H9 (cell line): ENCODE data around the gene KIAA1614. TPM values are rescaled to one million over a fixed set of nuclear protein-coding genes. Genes with fewer than 3 reads are reported as not detected.

Source experiments
- DNase-seq: peaks from one replicate; pipeline ENCODE4 v3.0.0-alpha.2; 2017
- H2AFZ ChIP-seq: one replicate; pipeline ENCODE4 v1.6.1; 2013; ENCODE audit warnings: mild to moderate bottlenecking, low read length, control low read depth, moderate library complexity
- H2AK5ac ChIP-seq: 2 replicates; pipeline ENCODE4 v1.6.1; 2013; ENCODE audit warnings: low read length, control low read depth, mixed read lengths; ENCODE audit not compliant: insufficient read length
- H2BK120ac ChIP-seq: one replicate; pipeline ENCODE4 v1.6.1; 2013; ENCODE audit warnings: low read depth, mild to moderate bottlenecking, low read length, control low read depth, inconsistent platforms; ENCODE audit not compliant: poor library complexity, severe bottlenecking
- H2BK12ac ChIP-seq: 2 replicates; pipeline ENCODE4 v1.6.1; 2013; ENCODE audit warnings: low read length, control low read depth, mixed read lengths, low read depth; ENCODE audit not compliant: insufficient read length
- H2BK15ac ChIP-seq: 2 replicates; pipeline ENCODE4 v1.6.1; 2013; ENCODE audit warnings: low read depth, low read length, control low read depth
- H2BK20ac ChIP-seq: one replicate; pipeline ENCODE4 v1.6.1; 2013; ENCODE audit warnings: low read depth, mild to moderate bottlenecking, low read length, control low read depth, inconsistent platforms; ENCODE audit not compliant: poor library complexity, severe bottlenecking
- H2BK5ac ChIP-seq: 2 replicates; pipeline ENCODE4 v1.6.1; 2013; ENCODE audit warnings: low read length, control low read depth, mixed read lengths; ENCODE audit not compliant: insufficient read length
- H3K14ac ChIP-seq: 2 replicates; pipeline ENCODE4 v1.6.1; 2013; ENCODE audit warnings: low read length, control low read depth; ENCODE audit not compliant: insufficient read depth
- H3K18ac ChIP-seq: 2 replicates; pipeline ENCODE4 v1.6.1; 2013; ENCODE audit warnings: low read depth, mild to moderate bottlenecking, mixed read lengths, low read length, control low read depth; ENCODE audit not compliant: insufficient read length
- H3K23ac ChIP-seq: 2 replicates; pipeline ENCODE4 v1.6.1; 2013; ENCODE audit warnings: low read length, control low read depth, mixed read lengths, low read depth; ENCODE audit not compliant: insufficient read length
- H3K23me2 ChIP-seq: 2 replicates; pipeline ENCODE4 v1.6.1; 2013; ENCODE audit warnings: low read depth, mild to moderate bottlenecking, mixed read lengths, low read length, control low read depth; ENCODE audit not compliant: insufficient read length, poor library complexity, severe bottlenecking
- H3K27ac ChIP-seq: 2 replicates; pipeline ENCODE4 v1.5.1; 2013; ENCODE audit warnings: low read length, control low read depth, mixed read lengths, low read depth; ENCODE audit not compliant: insufficient read length
- H3K27me3 ChIP-seq: 2 replicates; pipeline ENCODE4 v1.6.1; 2013; ENCODE audit warnings: low read length, control low read depth, inconsistent platforms; ENCODE audit not compliant: insufficient read depth
- H3K4ac ChIP-seq: 2 replicates; pipeline ENCODE4 v1.6.1; 2013; ENCODE audit warnings: low read depth, mild to moderate bottlenecking, control low read depth, inconsistent platforms, low read length, moderate library complexity
- H3K4me1 ChIP-seq: 2 replicates; pipeline ENCODE4 v1.6.1; 2013; ENCODE audit warnings: low read length, control low read depth, inconsistent platforms; ENCODE audit not compliant: insufficient read depth
- H3K4me2 ChIP-seq: 2 replicates; pipeline ENCODE4 v1.6.1; 2013; ENCODE audit warnings: low read length, control low read depth, mixed read lengths; ENCODE audit not compliant: insufficient read length, insufficient read depth
- H3K56ac ChIP-seq: 2 replicates; pipeline ENCODE4 v1.6.1; 2013; ENCODE audit warnings: low read depth, mild to moderate bottlenecking, mixed read lengths, low read length, control low read depth; ENCODE audit not compliant: insufficient read length
- H3K79me1 ChIP-seq: 2 replicates; pipeline ENCODE4 v1.6.1; 2013; ENCODE audit warnings: low read depth, mild to moderate bottlenecking, moderate library complexity, low read length, control low read depth, inconsistent platforms; ENCODE audit not compliant: insufficient read depth, poor library complexity, severe bottlenecking
- H3K79me2 ChIP-seq: 2 replicates; pipeline ENCODE4 v1.6.1; 2013; ENCODE audit warnings: low read length, control low read depth, inconsistent platforms; ENCODE audit not compliant: insufficient read depth
- H3K9ac ChIP-seq: 2 replicates; pipeline ENCODE4 v1.6.1; 2013; ENCODE audit warnings: low read length, control low read depth, mixed read lengths; ENCODE audit not compliant: insufficient read length; ENCODE audit errors: extremely low read depth
- H3K9me3 ChIP-seq: one replicate; pipeline ENCODE4 v1.6.1; 2013; ENCODE audit warnings: low read depth, low read length, inconsistent platforms; ENCODE audit not compliant: control insufficient read depth
- H3T11ph ChIP-seq: one replicate; pipeline ENCODE4 v1.6.1; 2013; ENCODE audit warnings: mild to moderate bottlenecking, low read length, control low read depth, inconsistent platforms
- H4K20me1 ChIP-seq: one replicate; pipeline ENCODE4 v1.6.1; 2013; ENCODE audit not compliant: control insufficient read depth, insufficient read length, insufficient read depth
- H4K5ac ChIP-seq: 2 replicates; pipeline ENCODE4 v1.6.1; 2013; ENCODE audit warnings: low read depth, mild to moderate bottlenecking, mixed read lengths, low read length, control low read depth; ENCODE audit not compliant: insufficient read length
- H4K8ac ChIP-seq: replicated peaks from 2 replicates; pipeline ENCODE4 v1.6.1; 2013; ENCODE audit warnings: low read length, control low read depth, mixed read lengths, low read depth; ENCODE audit not compliant: insufficient read length
- H4K91ac ChIP-seq: 2 replicates; pipeline ENCODE4 v1.6.1; 2013; ENCODE audit warnings: low read depth, mild to moderate bottlenecking, moderate library complexity, mixed read lengths, low read length, control low read depth; ENCODE audit not compliant: insufficient read length
- H3K27ac Mint-ChIP-seq, 3 experiments: 2 replicates in 2 of 3; 3 replicates in 1 of 3; pipeline ENCODE4 v1.8.0; 2020 to 2021; ENCODE audit warnings: mixed read lengths in 3 of 3, mild to moderate bottlenecking in 1 of 3, moderate library complexity in 1 of 3
- H3K27me3 Mint-ChIP-seq: 2 replicates; pipeline ENCODE4 v1.8.0; 2021; ENCODE audit warnings: low read depth, mild to moderate bottlenecking, moderate library complexity, mixed read lengths
- H3K36me3 Mint-ChIP-seq, 3 experiments: 2 replicates in 2 of 3; 3 replicates in 1 of 3; pipeline ENCODE4 v1.8.0; 2020 to 2021; ENCODE audit warnings: low read depth in 3 of 3, mixed read lengths in 3 of 3; ENCODE audit not compliant: insufficient read depth in 1 of 3
- H3K4me1 Mint-ChIP-seq, 2 experiments: 2 replicates each; pipeline ENCODE4 v1.8.0; 2020; ENCODE audit warnings: mixed read lengths in 2 of 2
- H3K4me3 Mint-ChIP-seq, 2 experiments: 2 replicates in 1 of 2; 3 replicates in 1 of 2; pipeline ENCODE4 v1.8.0; 2020 to 2021; ENCODE audit warnings: mild to moderate bottlenecking in 2 of 2, mixed read lengths in 2 of 2, moderate library complexity in 1 of 2
- H3K9me3 Mint-ChIP-seq, 2 experiments: 2 replicates in 1 of 2; 3 replicates in 1 of 2; pipeline ENCODE4 v1.8.0; 2020; ENCODE audit warnings: mild to moderate bottlenecking in 2 of 2, mixed read lengths in 2 of 2, moderate library complexity in 1 of 2
- WGBS: extraction: QIAGEN DNeasy Blood & Tissue Kit; methylation state at CpG from one replicate; pipeline ENCODE4 v1.1.7; 2013; ENCODE audit warnings: missing lambda C conversion rate, low lambda C conversion rate, mixed read lengths; ENCODE audit not compliant: insufficient read length; ENCODE audit errors: extremely low coverage; 5-methylcytosine and 5-hydroxymethylcytosine counted together
- total RNA-seq: library from RNA; stranded (reverse); gene quantifications from 2 replicates; pipeline ENCODE4 v1.2.1, GENCODE V29; 2021
- TF ChIP-seq, protein P1 (sequence below): fragments of 200-600 bp; sonication (generic); conservative IDR thresholded peaks from 3 replicates; pipeline ENCODE4 v1.8.0; 2021; ENCODE audit warnings: antibody characterized with exemption, mild to moderate bottlenecking

KIAA1614 gene
- total RNA-seq, 1 experiment from 2014 or later = 1.3 TPM

DNA sequence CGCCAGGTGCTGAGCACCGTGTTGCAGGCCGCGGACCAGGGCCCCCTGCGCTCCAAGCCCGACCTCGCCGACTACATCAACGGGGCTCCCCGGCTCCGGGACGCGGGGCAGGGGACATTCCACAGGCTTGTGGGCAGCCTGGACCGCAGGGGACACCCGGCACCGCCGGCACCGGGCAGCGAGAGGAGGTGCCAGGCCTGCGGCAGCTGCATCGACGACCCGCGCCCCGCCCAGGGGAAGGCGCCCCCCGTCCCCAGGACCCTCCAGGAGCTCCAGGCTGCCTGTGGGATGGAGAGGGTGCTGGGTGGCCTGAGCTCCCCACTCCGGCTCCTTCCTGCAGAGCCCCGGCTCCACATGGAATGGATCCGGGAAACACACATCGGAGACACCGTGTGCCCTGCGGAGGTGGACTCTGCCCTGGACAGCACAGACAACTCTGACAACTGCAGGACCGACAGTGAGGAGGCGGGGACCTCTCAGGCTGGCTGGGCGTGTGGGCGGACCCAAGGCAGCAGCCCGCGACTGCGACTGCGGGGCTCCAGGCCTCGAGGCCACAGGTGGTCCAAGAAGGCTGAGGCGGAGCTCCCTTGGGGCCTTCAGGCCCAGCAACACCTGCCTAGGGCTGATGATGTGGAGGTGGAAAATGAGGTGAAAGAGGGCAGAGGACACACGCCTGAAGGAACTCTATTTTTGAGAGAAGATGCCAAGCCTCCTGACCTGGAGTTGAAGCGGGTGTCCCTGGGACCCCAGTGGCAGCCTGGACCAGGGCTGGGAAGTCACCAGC, 22.8 kb downstream of the KIAA1614 start:
- H4K91ac ChIP-seq = no peak overlapping the region
- no peak overlapping the region for H2AFZ ChIP-seq
- H3K56ac ChIP-seq = no peak overlapping the region
- H3K4me1 Mint-ChIP-seq = peaks cover 10 to 15% of the 10 kb centered on the region in 2 experiments
- no peaks in the 10 kb centered on the region for H3K27me3 ChIP-seq
- peaks cover 13% of the 10 kb centered on the region for H3K27me3 Mint-ChIP-seq
- no peak overlapping the region for H4K5ac ChIP-seq
- no peak overlapping the region for H3K9ac ChIP-seq
- peaks cover 0 to 2% (median 0%) of the 10 kb centered on the region in 3 experiments; a peak in 1 of 7 replicates for H3K36me3 Mint-ChIP-seq
- H2BK5ac ChIP-seq = no peak overlapping the region
- WGBS = no CpG with 5 or more reads among the region's 45 CpGs
- no peak overlapping the region for H2BK12ac ChIP-seq
- no peaks in the 10 kb centered on the region for H4K20me1 ChIP-seq
- no peaks in the 10 kb centered on the region for H3K23me2 ChIP-seq
- no peak overlapping the region for H4K8ac ChIP-seq
- H3K79me2 ChIP-seq = no peaks in the 10 kb centered on the region
- H2BK15ac ChIP-seq = no peak overlapping the region
- no peak overlapping the region; a peak in 1 of 7 replicates for H3K27ac Mint-ChIP-seq
- no peak overlapping the region for H3K4ac ChIP-seq
- no peak overlapping the region for H2BK20ac ChIP-seq
- H3K27ac ChIP-seq = no peak overlapping the region
- no peak overlapping the region for H3K4me2 ChIP-seq
- no peaks in the 10 kb centered on the region for H3K9me3 ChIP-seq
- H2BK120ac ChIP-seq = no peak overlapping the region
- H3K4me3 Mint-ChIP-seq = no peak overlapping the region
- no peak overlapping the region for H2AK5ac ChIP-seq
- no peaks in the 10 kb centered on the region for H3K9me3 Mint-ChIP-seq
- no peak overlapping the region for H3K23ac ChIP-seq
- no peak overlapping the region for H3K14ac ChIP-seq
- H3K18ac ChIP-seq = no peak overlapping the region
- H3K4me1 ChIP-seq = no peaks in the 10 kb centered on the region; the same call in 1 of the 2 replicates
- H3T11ph ChIP-seq = no peak overlapping the region
- TF ChIP-seq, protein P1, sequence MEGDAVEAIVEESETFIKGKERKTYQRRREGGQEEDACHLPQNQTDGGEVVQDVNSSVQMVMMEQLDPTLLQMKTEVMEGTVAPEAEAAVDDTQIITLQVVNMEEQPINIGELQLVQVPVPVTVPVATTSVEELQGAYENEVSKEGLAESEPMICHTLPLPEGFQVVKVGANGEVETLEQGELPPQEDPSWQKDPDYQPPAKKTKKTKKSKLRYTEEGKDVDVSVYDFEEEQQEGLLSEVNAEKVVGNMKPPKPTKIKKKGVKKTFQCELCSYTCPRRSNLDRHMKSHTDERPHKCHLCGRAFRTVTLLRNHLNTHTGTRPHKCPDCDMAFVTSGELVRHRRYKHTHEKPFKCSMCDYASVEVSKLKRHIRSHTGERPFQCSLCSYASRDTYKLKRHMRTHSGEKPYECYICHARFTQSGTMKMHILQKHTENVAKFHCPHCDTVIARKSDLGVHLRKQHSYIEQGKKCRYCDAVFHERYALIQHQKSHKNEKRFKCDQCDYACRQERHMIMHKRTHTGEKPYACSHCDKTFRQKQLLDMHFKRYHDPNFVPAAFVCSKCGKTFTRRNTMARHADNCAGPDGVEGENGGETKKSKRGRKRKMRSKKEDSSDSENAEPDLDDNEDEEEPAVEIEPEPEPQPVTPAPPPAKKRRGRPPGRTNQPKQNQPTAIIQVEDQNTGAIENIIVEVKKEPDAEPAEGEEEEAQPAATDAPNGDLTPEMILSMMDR = no peak
- no peak for DNase-seq
- H3K79me1 ChIP-seq = no peaks in the 10 kb centered on the region
